Immature natural killer cell (primary cell): ENCODE results near the gene SLC47A2. TPM values are rescaled to one million over a fixed set of nuclear protein-coding genes. Genes with fewer than 3 reads are reported as not detected.

ENCODE experiments used
- DNase-seq, 3 donors: peaks; one replicate each; pipeline ENCODE4 v3.0.0; 2022; ENCODE audit warnings: mixed read lengths in 1 of 3
- H3K27ac Mint-ChIP-seq, 6 donors: one replicate each; pipeline ENCODE4 v1.8.0; 2020; ENCODE audit warnings: mixed read lengths in 6 of 6, mild to moderate bottlenecking in 5 of 6, inconsistent platforms in 4 of 6, moderate library complexity in 3 of 6
- H3K27me3 Mint-ChIP-seq, 3 donors: one replicate each; pipeline ENCODE4 v1.8.0; 2020 to 2021; ENCODE audit warnings: low read depth in 3 of 3, mild to moderate bottlenecking in 3 of 3, mixed read lengths in 3 of 3, moderate library complexity in 3 of 3, inconsistent platforms in 1 of 3
- H3K36me3 Mint-ChIP-seq, 3 donors: one replicate each; pipeline ENCODE4 v1.8.0; 2020; ENCODE audit warnings: mixed read lengths in 3 of 3, inconsistent platforms in 2 of 3, mild to moderate bottlenecking in 2 of 3
- H3K4me1 Mint-ChIP-seq, 2 donors: one replicate each; pipeline ENCODE4 v1.8.0; 2020; ENCODE audit warnings: inconsistent platforms in 2 of 2, mild to moderate bottlenecking in 2 of 2, mixed read lengths in 2 of 2, moderate library complexity in 1 of 2
- H3K4me3 Mint-ChIP-seq, 5 donors: one replicate each; pipeline ENCODE4 v1.8.0; 2020; ENCODE audit warnings: mild to moderate bottlenecking in 5 of 5, mixed read lengths in 5 of 5, inconsistent platforms in 3 of 5, moderate library complexity in 3 of 5
- H3K9me3 Mint-ChIP-seq, 6 donors: one replicate each; pipeline ENCODE4 v1.8.0; 2020; ENCODE audit warnings: mild to moderate bottlenecking in 6 of 6, mixed read lengths in 6 of 6, inconsistent platforms in 4 of 6, moderate library complexity in 3 of 6
- polyA plus RNA-seq, 3 donors: library from polyadenylated mRNA; unstranded; fragments of 300-500 nt; fragmentation: Illumina TruSeq; gene quantifications; one replicate each; pipeline ENCODE4 v1.2.3, GENCODE V29; 2021

SLC47A2 gene
- polyA plus RNA-seq, 3 donors from 2014 or later, result not detected

DNA sequence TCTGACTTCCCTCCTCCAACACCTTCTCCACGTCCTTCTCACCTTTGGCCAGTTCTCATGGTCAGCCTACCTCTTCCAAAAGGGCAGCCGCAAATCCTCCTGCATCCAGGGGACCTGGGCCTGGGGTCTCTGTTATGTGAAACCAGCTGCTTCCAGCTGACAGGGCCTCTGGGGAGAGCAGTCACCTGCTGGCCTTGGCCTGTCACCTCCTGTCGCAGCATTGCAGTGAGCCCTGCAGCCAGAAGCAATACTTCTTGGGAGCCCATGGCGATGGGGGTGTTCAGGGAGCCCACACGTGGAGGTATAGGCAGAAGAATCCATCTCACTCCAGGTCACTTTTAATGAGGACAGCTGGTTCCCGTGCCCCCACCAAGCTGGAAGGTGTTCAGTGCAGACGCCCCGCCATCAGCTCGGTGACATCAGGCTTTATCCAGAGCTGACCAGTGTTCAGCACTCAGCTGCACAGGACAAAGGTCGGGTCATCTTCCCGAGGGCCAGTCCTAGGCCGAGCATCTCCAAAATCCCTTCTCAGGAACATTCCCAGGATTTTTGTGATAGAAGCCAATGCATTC is 1.7 kb upstream of the SLC47A2 start:
- peak overlapping the region in 1 of 6 donors; percentile 24 for H3K27ac Mint-ChIP-seq
- no peaks in the 10 kb centered on the region for H3K36me3 Mint-ChIP-seq
- peaks cover 0 to 2% of the 10 kb centered on the region in 2 donors for H3K4me1 Mint-ChIP-seq
- DNase-seq, result no peak
- H3K4me3 Mint-ChIP-seq, result no peak overlapping the region
- H3K9me3 Mint-ChIP-seq, result peaks cover 0 to 1% (median 0%) of the 10 kb centered on the region in 6 donors
- peaks cover 0 to 2% (median 2%) of the 10 kb centered on the region in 3 donors for H3K27me3 Mint-ChIP-seq

DNA sequence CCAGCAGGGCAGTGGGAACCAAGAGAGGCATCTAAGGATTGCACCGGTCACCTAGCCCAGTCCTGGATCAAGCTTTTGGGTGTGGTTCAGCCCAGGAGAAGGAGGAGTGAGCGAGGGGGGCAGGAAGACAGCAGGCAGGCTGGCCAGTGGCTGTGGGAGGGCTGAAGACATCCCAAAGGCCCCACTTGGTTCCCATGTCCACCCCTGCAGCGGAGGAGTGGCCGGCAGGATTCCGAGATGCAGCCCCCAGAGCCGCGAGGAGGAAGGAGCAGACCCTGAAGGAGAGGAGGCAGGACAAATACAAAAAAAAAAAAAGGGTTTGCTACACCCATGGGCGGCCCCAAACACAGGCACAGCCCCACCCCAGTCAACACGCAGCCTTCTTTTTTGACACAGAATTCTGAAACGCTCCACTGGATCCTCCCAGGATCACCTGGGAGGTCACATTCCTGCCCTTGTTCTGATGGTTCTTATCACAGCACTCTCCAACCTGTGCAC is 1.1 kb upstream of the SLC47A2 start:
- DNase-seq, result no peak
- Mint-ChIP-seq H3K9me3 (peaks cover 0 to 1% (median 0%) of the 10 kb centered on the region in 6 donors), H3K4me1 (peaks cover 0 to 2% of the 10 kb centered on the region in 2 donors), H3K4me3 (no peak overlapping the region), H3K27ac (no peak overlapping the region), H3K36me3 (no peaks in the 10 kb centered on the region), H3K27me3 (peaks cover 0 to 2% (median 2%) of the 10 kb centered on the region in 3 donors)

DNA sequence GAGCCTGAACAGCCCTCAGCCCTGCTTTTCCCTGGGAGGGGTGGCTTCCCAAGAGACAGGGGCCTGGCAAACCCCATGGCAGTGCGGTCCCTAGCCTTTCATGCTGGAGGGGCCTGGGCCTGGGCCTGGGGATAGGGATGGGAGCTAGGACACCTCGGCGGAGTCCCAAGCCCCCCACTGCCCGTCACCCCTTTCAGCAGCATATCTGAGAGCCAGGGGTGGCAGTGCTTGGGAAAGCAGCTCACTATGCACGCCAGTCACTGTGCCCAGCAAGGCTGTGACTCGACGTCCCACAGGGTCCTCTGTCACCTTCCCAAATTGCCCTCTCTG is 612 bp upstream of the SLC47A2 start:
- Mint-ChIP-seq H3K36me3 (no peaks in the 10 kb centered on the region), H3K4me3 (no peak overlapping the region), H3K4me1 (no peaks in the 10 kb centered on the region), H3K27me3 (peaks cover 0 to 2% (median 2%) of the 10 kb centered on the region in 3 donors), H3K27ac (no peak overlapping the region), H3K9me3 (peaks cover 0 to 1% (median 0%) of the 10 kb centered on the region in 6 donors)
- no peak for DNase-seq

DNA sequence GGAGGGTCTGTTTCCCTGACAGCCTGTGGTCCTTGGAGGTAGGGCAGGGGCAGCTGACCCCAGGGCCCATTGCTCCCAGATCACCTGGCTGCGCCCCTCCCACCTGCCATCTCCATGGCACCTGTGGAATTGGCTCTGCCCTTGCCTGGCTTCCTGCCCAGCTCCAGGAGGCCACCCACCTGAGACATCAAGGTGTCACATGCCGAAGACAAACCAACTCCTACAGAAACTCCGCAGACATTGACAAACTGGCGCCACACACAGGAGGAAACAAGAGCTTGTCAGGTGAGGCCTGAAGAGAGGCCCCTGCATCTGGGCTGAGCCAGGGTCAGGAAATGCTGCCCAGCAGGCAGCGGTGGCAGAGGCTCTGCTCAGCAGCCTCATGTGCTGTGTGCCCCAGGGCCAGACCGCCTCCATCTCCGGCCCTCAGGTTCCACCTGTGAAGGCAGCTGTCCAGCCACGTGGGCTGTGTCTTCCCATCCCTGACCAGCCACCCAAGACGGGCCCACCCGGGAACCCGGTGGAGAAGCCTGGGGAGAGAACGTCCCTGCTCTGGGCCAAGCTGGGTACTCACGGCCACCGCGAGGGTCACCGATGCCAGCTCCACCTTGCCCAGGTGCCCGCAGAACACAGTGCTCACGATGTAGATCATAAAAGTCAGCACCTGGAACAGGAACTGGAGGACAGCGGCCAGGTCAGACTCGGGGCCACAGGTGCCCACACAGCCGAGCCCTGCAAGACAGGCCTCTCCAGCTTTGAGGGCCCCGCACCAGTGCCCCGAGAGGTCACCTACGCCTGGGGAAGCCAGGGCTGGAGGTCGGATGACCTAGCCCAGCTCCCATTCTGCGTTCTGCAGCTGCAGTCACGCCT is 1.6 kb downstream of the SLC47A2 start:
- no peak overlapping the region for H3K27ac Mint-ChIP-seq
- no peaks in the 10 kb centered on the region for H3K9me3 Mint-ChIP-seq

DNA sequence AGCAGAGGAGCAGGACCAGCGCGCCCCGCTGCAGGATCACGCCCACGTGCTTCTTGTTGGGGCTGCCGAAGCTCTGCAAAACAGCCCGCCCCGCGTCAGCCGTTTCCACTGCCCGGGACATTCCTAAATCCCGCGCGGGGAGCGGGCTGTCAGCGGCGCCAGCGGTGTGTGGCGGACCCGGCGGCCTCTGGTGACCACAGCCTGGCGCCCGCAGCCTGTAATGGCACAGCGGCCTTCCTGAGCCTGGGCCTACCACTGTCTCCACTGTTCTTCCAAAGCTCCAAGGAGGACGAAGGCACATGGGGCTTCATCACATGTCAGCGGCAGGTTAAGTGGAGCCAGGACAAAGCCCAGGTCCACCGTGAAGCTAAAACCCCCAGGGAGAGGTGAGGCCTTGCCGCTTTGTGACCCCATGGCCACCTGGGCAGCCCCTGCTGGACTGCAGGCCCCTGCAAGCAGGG is 2.5 kb downstream of the SLC47A2 start:
- H3K9me3 Mint-ChIP-seq, result no peaks in the 10 kb centered on the region

More for the DNA sequence above, 1.6 kb downstream of the SLC47A2 start:
- H3K4me1 Mint-ChIP-seq, result no peaks in the 10 kb centered on the region
- DNase-seq, result no peak
- H3K27me3 Mint-ChIP-seq, result peaks cover 0 to 1% (median 0%) of the 10 kb centered on the region in 3 donors
- no peak overlapping the region for H3K4me3 Mint-ChIP-seq
- H3K36me3 Mint-ChIP-seq, result no peaks in the 10 kb centered on the region

DNA sequence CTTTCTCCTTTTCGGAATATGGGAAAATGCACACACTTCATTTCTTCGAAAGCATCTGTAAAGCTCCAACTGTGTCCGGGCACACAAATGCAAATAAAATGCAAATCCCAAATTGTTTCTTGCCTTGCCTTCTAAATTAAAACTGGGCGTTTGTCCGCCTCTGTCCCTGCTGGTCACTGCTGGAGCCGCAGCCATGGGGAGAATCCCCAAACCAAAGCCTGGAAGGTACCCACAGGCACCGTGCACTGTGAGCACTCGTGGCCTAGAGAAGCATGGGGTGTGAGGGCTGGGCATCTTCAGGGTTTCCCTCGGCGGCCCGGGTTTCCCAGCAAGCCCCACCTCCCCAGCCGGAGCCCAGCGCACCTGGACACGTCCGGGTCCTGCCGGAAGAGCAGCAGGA is 2.9 kb downstream of the SLC47A2 start:
- H3K27ac Mint-ChIP-seq, result no peak overlapping the region
- no peaks in the 10 kb centered on the region for H3K36me3 Mint-ChIP-seq
- H3K4me3 Mint-ChIP-seq, result no peak overlapping the region
- no peaks in the 10 kb centered on the region for H3K4me1 Mint-ChIP-seq
- H3K27me3 Mint-ChIP-seq, result no peaks in the 10 kb centered on the region
- DNase-seq, result no peak
- H3K9me3 Mint-ChIP-seq, result no peaks in the 10 kb centered on the region

More for the DNA sequence above, 2.5 kb downstream of the SLC47A2 start:
- H3K27me3 Mint-ChIP-seq, result no peaks in the 10 kb centered on the region
- no peaks in the 10 kb centered on the region for H3K4me1 Mint-ChIP-seq
- no peak for DNase-seq
- no peaks in the 10 kb centered on the region for H3K36me3 Mint-ChIP-seq
- no peak overlapping the region for H3K4me3 Mint-ChIP-seq
- H3K27ac Mint-ChIP-seq, result no peak overlapping the region

DNA sequence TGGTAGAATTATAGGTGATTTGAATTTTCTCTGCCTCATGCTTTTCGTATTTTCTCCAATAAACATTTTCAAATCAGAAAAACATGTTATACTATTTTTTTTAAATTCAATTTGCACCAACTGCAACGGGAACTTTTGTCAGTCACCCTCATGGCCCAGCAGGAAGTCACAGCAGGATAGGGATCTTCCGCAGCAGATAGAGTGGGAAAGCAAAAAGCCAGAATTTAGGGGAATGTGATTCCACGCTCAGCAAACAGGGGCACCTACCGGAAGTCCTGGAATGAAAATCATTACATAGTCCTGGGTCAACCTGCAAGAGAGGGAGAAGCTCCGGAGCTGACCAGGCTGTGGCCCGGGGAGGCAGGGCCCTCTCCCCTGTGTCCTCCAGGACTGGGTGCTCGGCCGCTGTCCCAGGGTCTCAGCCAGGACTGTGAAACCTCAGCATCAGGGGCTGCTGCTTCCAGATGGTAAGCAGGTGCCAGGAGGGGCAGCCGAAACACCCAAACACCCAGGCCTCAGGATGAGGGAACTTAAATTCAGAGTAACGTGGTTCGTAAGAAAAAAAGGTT is 3.9 kb downstream of the SLC47A2 start:
- Mint-ChIP-seq H3K27me3 (no peaks in the 10 kb centered on the region), H3K36me3 (no peaks in the 10 kb centered on the region), H3K4me3 (no peak overlapping the region), H3K4me1 (no peaks in the 10 kb centered on the region), H3K9me3 (no peaks in the 10 kb centered on the region), H3K27ac (no peak overlapping the region)
- DNase-seq, result no peak

DNA sequence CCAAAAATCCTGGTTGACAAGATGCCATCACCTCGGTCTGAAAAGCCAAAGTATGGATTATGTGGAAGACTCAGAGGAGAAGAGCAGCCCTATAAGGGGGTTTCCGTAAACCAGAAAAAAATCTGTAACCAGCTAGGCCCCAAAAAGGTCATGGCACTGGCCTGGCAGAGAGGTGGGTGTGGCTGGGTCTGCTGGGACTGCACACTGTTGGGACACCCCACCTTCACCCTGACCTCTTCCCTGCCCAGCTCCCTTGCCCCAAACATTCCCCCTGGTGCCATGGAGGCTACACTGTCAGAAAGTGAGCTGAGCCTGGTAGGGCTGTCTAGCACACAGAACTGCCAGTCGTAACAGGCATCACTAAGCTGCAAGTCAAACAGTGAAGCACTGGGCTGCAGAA is 6.5 kb downstream of the SLC47A2 start:
- no peaks in the 10 kb centered on the region for H3K36me3 Mint-ChIP-seq
- H3K4me1 Mint-ChIP-seq, result no peaks in the 10 kb centered on the region
- H3K27me3 Mint-ChIP-seq, result no peaks in the 10 kb centered on the region
- no peaks in the 10 kb centered on the region for H3K9me3 Mint-ChIP-seq
- no peak for DNase-seq
- no peak overlapping the region for H3K27ac Mint-ChIP-seq
- H3K4me3 Mint-ChIP-seq, result no peak overlapping the region

DNA sequence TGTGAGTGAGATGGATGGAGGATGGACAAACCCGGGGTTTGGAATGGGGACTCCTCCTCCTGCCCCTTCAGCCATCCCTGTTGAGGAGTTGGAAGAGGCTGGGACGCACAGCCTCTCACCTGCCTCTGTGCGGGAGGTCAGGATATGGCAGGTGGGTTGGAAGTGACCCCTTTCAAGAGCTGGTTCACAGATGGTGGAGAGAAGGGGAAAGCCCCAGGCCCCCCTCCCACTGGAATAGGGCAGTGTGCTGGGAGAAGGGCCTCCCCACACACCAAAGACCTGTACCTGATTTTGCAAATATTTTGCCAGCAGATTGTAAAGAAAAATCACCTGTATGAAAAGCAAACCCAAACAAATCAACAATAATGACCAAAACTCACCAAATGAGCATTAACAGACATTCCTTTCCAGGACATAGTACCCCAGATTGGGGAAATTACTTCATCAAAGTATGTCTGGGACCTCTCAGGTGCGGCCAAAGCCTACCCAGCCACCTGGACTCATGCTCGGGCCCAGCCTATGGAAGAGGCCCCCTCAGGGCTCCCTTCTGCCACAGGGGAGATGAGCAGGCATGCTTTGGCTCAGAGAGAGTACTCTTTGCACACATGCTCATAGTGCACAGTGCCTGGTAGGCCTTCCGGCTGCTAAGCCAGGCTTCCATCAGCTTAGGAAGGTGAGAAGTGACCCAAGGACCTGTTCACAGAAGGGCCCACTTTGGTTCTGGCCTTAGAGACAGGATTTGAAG is 7.8 kb downstream of the SLC47A2 start:
- no peak for DNase-seq
- Mint-ChIP-seq H3K27ac (peak overlapping the region in 1 of 6 donors; percentile 40), H3K4me1 (no peaks in the 10 kb centered on the region), H3K27me3 (peaks cover 0 to 2% (median 0%) of the 10 kb centered on the region in 3 donors), H3K36me3 (no peaks in the 10 kb centered on the region), H3K4me3 (no peak overlapping the region), H3K9me3 (no peaks in the 10 kb centered on the region)

DNA sequence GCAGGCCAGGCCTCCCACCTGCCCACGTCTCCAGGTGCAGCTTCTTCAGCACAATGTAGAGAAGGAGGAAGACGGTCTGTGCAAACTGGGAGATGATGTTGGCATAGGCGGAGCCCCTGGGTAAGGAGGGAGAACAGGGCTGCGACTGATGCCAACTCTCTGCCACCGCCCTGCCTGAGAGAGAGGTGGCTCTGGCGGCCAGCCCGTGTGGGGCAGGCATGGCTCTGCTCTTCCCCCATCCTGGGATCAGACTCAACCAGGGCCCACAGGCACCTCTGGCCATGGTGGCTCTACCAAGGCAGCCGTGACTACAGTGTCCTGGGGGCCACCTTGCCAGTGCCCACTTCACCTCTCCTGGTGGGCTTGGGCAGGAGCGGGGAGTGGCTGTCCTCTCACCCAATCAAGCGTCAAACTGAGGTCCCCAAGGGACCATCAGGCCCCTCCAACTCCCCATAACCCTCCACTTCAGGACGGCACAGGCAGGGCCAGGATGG is 8.6 kb downstream of the SLC47A2 start:
- Mint-ChIP-seq H3K36me3 (no peaks in the 10 kb centered on the region), H3K4me3 (no peak overlapping the region), H3K4me1 (no peaks in the 10 kb centered on the region), H3K27me3 (peaks cover 0 to 2% (median 0%) of the 10 kb centered on the region in 3 donors), H3K27ac (no peak overlapping the region), H3K9me3 (no peaks in the 10 kb centered on the region)
- no peak for DNase-seq

DNA sequence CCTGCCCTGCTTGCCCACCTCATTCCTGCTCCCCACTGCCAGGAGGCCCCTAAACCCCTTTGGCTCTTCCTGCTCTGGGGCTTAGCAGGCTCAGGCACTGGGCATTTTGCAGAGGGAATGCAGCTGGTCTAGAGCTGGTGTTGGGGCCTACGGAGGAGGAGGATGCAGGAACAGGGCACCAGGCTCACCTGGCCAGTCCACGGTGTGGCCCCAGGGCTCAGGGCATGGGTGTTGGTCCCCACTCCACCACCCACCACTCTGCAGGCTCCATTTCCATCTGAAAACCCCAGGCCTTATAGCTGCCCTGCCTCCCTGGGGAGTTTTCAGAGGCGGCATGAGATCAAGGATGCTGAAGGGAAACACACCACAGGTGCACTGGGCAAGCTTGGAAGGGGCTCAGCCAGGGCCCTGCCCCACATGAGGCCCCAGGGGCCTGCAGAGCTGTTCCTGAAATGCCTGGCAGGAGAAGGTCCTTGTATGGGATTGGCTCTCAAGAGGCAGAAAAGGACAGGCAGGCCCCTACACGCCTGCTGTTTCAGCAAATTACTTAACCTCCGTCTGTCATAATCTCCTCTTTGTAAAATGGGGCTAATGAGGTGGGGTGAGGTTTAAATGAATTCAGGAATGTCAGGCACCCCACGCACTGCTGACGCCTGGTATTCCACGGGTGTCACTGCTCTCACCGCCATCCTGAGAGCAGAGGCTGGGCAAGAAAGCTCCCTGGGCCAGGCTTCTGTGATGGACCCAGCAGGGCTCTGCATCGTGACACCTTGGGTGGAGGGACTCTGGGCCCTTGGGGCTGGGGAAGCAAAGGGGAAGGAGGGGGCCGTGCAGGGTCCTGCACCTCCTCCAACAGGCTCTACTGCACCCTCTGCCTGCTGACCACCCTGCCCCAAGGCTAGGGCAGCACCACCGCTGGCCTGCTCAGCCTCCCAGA is 9.3 kb downstream of the SLC47A2 start:
- no peak for DNase-seq
- Mint-ChIP-seq H3K27me3 (peaks cover 0 to 2% (median 0%) of the 10 kb centered on the region in 3 donors), H3K4me1 (no peaks in the 10 kb centered on the region), H3K27ac (no peak overlapping the region), H3K4me3 (no peak overlapping the region), H3K36me3 (no peaks in the 10 kb centered on the region), H3K9me3 (no peaks in the 10 kb centered on the region)

DNA sequence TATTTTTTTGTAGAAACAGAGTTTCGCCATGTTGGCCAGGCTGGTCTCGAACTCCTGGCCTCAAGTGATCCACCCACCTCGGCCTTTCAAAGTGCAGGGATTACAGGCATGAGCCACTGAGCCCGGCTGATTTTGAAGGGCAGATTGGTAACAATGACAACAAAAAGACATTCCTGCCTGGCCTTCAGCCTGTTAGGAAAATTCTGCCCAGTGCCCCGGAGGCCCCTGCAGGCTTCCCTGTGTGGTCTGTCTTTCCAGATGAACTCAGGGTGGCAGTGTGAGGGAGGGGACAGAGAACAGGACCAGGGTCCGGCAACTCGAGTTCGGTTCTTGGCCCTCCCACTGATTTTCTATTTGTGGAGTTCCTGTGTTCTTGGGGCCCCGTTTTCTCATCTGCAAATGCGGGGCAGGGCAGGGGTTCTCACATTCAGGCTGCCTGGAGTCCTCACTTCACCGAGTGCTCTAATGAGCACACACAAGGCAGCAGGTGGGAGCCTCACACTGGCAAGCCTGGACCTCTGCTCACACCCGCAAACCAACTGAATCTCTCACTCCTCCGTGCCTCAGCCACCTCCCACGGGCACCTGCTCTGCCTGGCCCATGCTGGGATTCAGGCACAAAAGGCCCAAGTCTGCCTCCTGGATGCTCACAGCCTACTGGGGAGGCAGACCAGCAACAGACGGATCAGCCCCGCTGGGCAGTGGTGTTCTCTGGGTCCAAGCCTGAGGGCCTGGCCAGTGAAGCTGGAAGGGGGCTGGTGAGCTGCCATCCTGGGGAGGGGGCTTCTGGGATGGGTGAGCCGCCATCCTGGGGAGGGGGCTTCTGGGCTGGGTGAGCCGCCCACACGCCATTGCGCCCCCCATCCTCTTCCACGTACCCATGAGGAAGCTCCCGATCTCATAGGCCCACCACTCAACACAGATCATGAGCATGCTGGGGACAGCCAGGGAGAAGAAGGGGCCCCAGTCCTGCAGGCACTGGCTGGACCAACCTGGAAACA is 10.3 kb downstream of the SLC47A2 start:
- H3K9me3 Mint-ChIP-seq, result no peaks in the 10 kb centered on the region
- no peaks in the 10 kb centered on the region for H3K4me1 Mint-ChIP-seq
- peaks cover 0 to 2% (median 0%) of the 10 kb centered on the region in 3 donors for H3K27me3 Mint-ChIP-seq
- H3K36me3 Mint-ChIP-seq, result peaks cover 0 to 3% (median 0%) of the 10 kb centered on the region in 3 donors
- DNase-seq, result no peak
- no peak overlapping the region for H3K4me3 Mint-ChIP-seq
- no peak overlapping the region for H3K27ac Mint-ChIP-seq
